Measurements from ENCODE around the gene HSD17B7. TPM values are rescaled to one million over a fixed set of nuclear protein-coding genes. Genes with fewer than 3 reads are reported as not detected.
"Not testable (repeated sequence)": the region's sequence is repeated elsewhere in the genome, so short reads cannot be mapped to it uniquely, and the experiment has no call there.

The HSD17B7 gene
- total and polyA plus RNA-seq, 10 of the 15 experiments (the other 5 are each of a cell fraction or from before 2014, with no cell fraction given), result 32.9 to 88.1 (median 36.3) TPM

GRCh38 chr1:162799995-162800830 is 9.7 kb downstream of the HSD17B7 start:
- FAIRE-seq; H3K9ac ChIP-seq (ENCODE audit: control insufficient read depth, insufficient read depth, low read length): not testable (repeated sequence)
- 75% methylated on average over 6 of the region's 6 CpGs for WGBS (ENCODE audit: insufficient coverage, insufficient replicate concordance, low lambda C conversion rate, missing lambda C conversion rate)

GRCh38 chr1:162807503-162807902 is 17.0 kb downstream of the HSD17B7 start:
- H3K9ac ChIP-seq (ENCODE audit: control insufficient read depth, insufficient read depth, low read length); H3K9me3 ChIP-seq (replicated peaks; ENCODE audit: control insufficient read depth, insufficient read depth, low read length); H3K4me1 ChIP-seq (ENCODE audit: control insufficient read depth, insufficient read depth, low read length); H3K4me3 ChIP-seq; H3K36me3 ChIP-seq (ENCODE audit: control insufficient read depth in 2 of 2, insufficient read depth in 2 of 2, low read length in 1 of 2); H4K20me1 ChIP-seq (ENCODE audit: control insufficient read depth, insufficient read depth); POLR2A ChIA-PET; CTCF ChIA-PET; ATAC-seq; H3K4me2 ChIP-seq (ENCODE audit: control insufficient read depth, insufficient read depth); H3K27me3 ChIP-seq (replicated peaks in 1 of 2; ENCODE audit: control insufficient read depth in 2 of 2, insufficient read depth in 2 of 2, low read length in 1 of 2); DNase-seq (ENCODE audit: low read depth, low spot score); H3K27ac ChIP-seq (ENCODE audit: control insufficient read depth, insufficient read depth); FAIRE-seq; H3K79me2 ChIP-seq (ENCODE audit: control insufficient read depth, insufficient read depth, low read length); RAD21 ChIA-PET (ENCODE audit: unreplicated experiment); in situ Hi-C loops (cut with MboI); SMC1A ChIA-PET (ENCODE audit: uncharacterized antibody, unreplicated experiment); H2AFZ ChIP-seq (ENCODE audit: control insufficient read depth, low read depth, low read length); BruUV-seq (replicated peaks): not testable (repeated sequence)
- intact Hi-C loops (cut with micrococcal nuclease; ENCODE audit: unreplicated experiment), result loop anchor here (10.0 kb wide), 1 partner anchor 313 kb away; the partner anchor contains the start of gene UHMK1
- WGBS (ENCODE audit: insufficient coverage, insufficient replicate concordance, low lambda C conversion rate, missing lambda C conversion rate), result 100% methylated on average over 1 of the region's 2 CpGs

More at GRCh38 chr1:162799995-162800830, 9.7 kb downstream of the HSD17B7 start:
- not testable (repeated sequence) for H2AFZ ChIP-seq (ENCODE audit: control insufficient read depth, low read depth, low read length); H4K20me1 ChIP-seq (ENCODE audit: control insufficient read depth, insufficient read depth); H3K27me3 ChIP-seq (replicated peaks in 1 of 2; ENCODE audit: control insufficient read depth in 2 of 2, insufficient read depth in 2 of 2, low read length in 1 of 2); H3K4me2 ChIP-seq (ENCODE audit: control insufficient read depth, insufficient read depth); BruUV-seq (replicated peaks); DNase-seq (ENCODE audit: low read depth, low spot score); H3K79me2 ChIP-seq (ENCODE audit: control insufficient read depth, insufficient read depth, low read length); H3K4me3 ChIP-seq; H3K4me1 ChIP-seq (ENCODE audit: control insufficient read depth, insufficient read depth, low read length); H3K9me3 ChIP-seq (replicated peaks; ENCODE audit: control insufficient read depth, insufficient read depth, low read length); H3K36me3 ChIP-seq (ENCODE audit: control insufficient read depth in 2 of 2, insufficient read depth in 2 of 2, low read length in 1 of 2); H3K27ac ChIP-seq (ENCODE audit: control insufficient read depth, insufficient read depth)
- in situ Hi-C loops (cut with MboI) (loop anchor here (5.0 kb wide), 1 partner anchor 178 kb away; no protein-coding TSS in a partner anchor), intact Hi-C loops (cut with micrococcal nuclease; ENCODE audit: unreplicated experiment) (loop anchor here (1.0 to 10.0 kb wide), 3 partner anchors 187 to 443 kb away; partner anchors contain the start of gene UHMK1)
- TF ChIP-seq RAD21 (IDR thresholded peaks at IDR 0.05; ENCODE audit: insufficient read depth, low read depth, low read length) (peak; percentile 69), CTCF (IDR thresholded peaks at IDR 0.05 in 2 of 3, conservative IDR thresholded peaks at IDR 0.05 in 1 of 3; ENCODE audit: control insufficient read depth in 2 of 3, extremely low read depth in 1 of 3, insufficient read depth in 1 of 3, low read depth in 3 of 3, low read length in 3 of 3) (peak; percentile 17 to 47 (median 42); a peak in 3 of 6 replicates), SMC3 (IDR thresholded peaks at IDR 0.05; ENCODE audit: borderline replicate concordance, low read length) (peak; percentile 43; the same call in 1 of the 2 replicates)
- SMC1A ChIA-PET (ENCODE audit: uncharacterized antibody, unreplicated experiment), result interaction anchor here (0.7 to 4.5 kb wide), 20 partner anchors 18 to 443 kb away, joined by 3 to 47 read pairs (median 4); partner anchors contain the start of gene DDR2
- POLR2A ChIA-PET, result interaction anchor here (0.5 kb wide), 1 partner anchor 51 kb away, joined by 5 read pairs; no protein-coding TSS in a partner anchor
- RAD21 ChIA-PET (ENCODE audit: unreplicated experiment), result interaction anchor here (0.7 to 2.2 kb wide), 17 partner anchors 54 to 744 kb away, joined by 3 to 36 read pairs (median 4); partner anchors contain the start of genes DDR2 and UAP1
- peak; percentile 93 for ATAC-seq
- CTCF ChIA-PET, result interaction anchor here (0.7 to 2.3 kb wide), 28 partner anchors 12 to 744 kb away, joined by 3 to 55 read pairs (median 4); partner anchors contain the start of gene DDR2

GRCh38 chr1:162812357-162812756 is 21.9 kb downstream of the HSD17B7 start:
- H3K9me3 ChIP-seq (replicated peaks; ENCODE audit: control insufficient read depth, insufficient read depth, low read length); H3K9ac ChIP-seq (ENCODE audit: control insufficient read depth, insufficient read depth, low read length); H3K27ac ChIP-seq (ENCODE audit: control insufficient read depth, insufficient read depth); SMC1A ChIA-PET (ENCODE audit: uncharacterized antibody, unreplicated experiment); DNase-seq (ENCODE audit: low read depth, low spot score); H3K27me3 ChIP-seq (replicated peaks in 1 of 2; ENCODE audit: control insufficient read depth in 2 of 2, insufficient read depth in 2 of 2, low read length in 1 of 2); H3K79me2 ChIP-seq (ENCODE audit: control insufficient read depth, insufficient read depth, low read length); H3K4me3 ChIP-seq; POLR2A ChIA-PET; H4K20me1 ChIP-seq (ENCODE audit: control insufficient read depth, insufficient read depth); RAD21 ChIA-PET (ENCODE audit: unreplicated experiment); H3K4me1 ChIP-seq (ENCODE audit: control insufficient read depth, insufficient read depth, low read length); H3K4me2 ChIP-seq (ENCODE audit: control insufficient read depth, insufficient read depth); ATAC-seq; intact Hi-C loops (cut with micrococcal nuclease; ENCODE audit: unreplicated experiment); H2AFZ ChIP-seq (ENCODE audit: control insufficient read depth, low read depth, low read length); in situ Hi-C loops (cut with MboI); H3K36me3 ChIP-seq (ENCODE audit: control insufficient read depth in 2 of 2, insufficient read depth in 2 of 2, low read length in 1 of 2); FAIRE-seq; CTCF ChIA-PET: not testable (repeated sequence)
- TSS peak; percentile 47 for BruUV-seq (replicated peaks)
- WGBS (ENCODE audit: insufficient coverage, insufficient replicate concordance, low lambda C conversion rate, missing lambda C conversion rate), result 94% methylated on average over 2 of the region's 2 CpGs

All from GM12878 (cell line).